ENCODE results near the gene SAMD13.

Gene SAMD13

GRCh38 chr1:84301004-84301784 lies at the start of gene SAMD13:
SAMD13 (plus strand) TSS chr1:84301708; CDS start chr1:84303235, 1,527 bp downstream.
- no peak for DNase-seq

GRCh38 chr1:84253036-84253435 lies 48.5 kb upstream of the SAMD13 start:
- DNase-seq, result no peak

- DNase-seq, result no peak
Measured at GRCh38 chr1:84253891-84254290, 47.6 kb upstream of the SAMD13 start.

- no peak for DNase-seq
Measured at GRCh38 chr1:84254703-84255238, 46.7 kb upstream of the SAMD13 start.

GRCh38 chr1:84255582-84255981 lies 45.9 kb upstream of the SAMD13 start:
- no peak for DNase-seq

- no peak for DNase-seq
Measured at GRCh38 chr1:84257617-84258016, 43.9 kb upstream of the SAMD13 start.

- no peak for DNase-seq
Measured at GRCh38 chr1:84259376-84259775, 42.1 kb upstream of the SAMD13 start.

- DNase-seq, result no peak
Measured at GRCh38 chr1:84259989-84260388, 41.5 kb upstream of the SAMD13 start.

- no peak for DNase-seq
Measured at GRCh38 chr1:84260852-84261518, 40.5 kb upstream of the SAMD13 start.

GRCh38 chr1:84264961-84265360 lies 36.5 kb upstream of the SAMD13 start:
- DNase-seq, result no peak

GRCh38 chr1:84265867-84266266 lies 35.6 kb upstream of the SAMD13 start:
- no peak for DNase-seq

- DNase-seq, result no peak
Measured at GRCh38 chr1:84266748-84267147, 34.8 kb upstream of the SAMD13 start.

- DNase-seq, result no peak
Measured at GRCh38 chr1:84267476-84267875, 34.0 kb upstream of the SAMD13 start.

- DNase-seq, result no peak
Measured at GRCh38 chr1:84268346-84268745, 33.2 kb upstream of the SAMD13 start.

- DNase-seq, result no peak
Measured at GRCh38 chr1:84269306-84269705, 32.2 kb upstream of the SAMD13 start.

GRCh38 chr1:84271441-84272151 lies 29.9 kb upstream of the SAMD13 start:
- DNase-seq, result no peak

- no peak for DNase-seq
Measured at GRCh38 chr1:84272401-84272800, 29.1 kb upstream of the SAMD13 start.

- DNase-seq, result no peak
Measured at GRCh38 chr1:84277343-84278059, 24.0 kb upstream of the SAMD13 start.

- DNase-seq, result no peak
Measured at GRCh38 chr1:84278905-84279304, 22.6 kb upstream of the SAMD13 start.

- DNase-seq, result no peak
Measured at GRCh38 chr1:84280912-84281311, 20.6 kb upstream of the SAMD13 start.

- no peak for DNase-seq
Measured at GRCh38 chr1:84282780-84283333, 18.7 kb upstream of the SAMD13 start.

- DNase-seq, result no peak
Measured at GRCh38 chr1:84283381-84283780, 18.1 kb upstream of the SAMD13 start.

- no peak for DNase-seq
Measured at GRCh38 chr1:84286071-84286470, 15.4 kb upstream of the SAMD13 start.

Measured in SIG-M5 (cell line).